GM23338 (cell line): ENCODE data around the gene AAMDC. TPM values are rescaled to one million over a fixed set of nuclear protein-coding genes. Genes with fewer than 3 reads are reported as not detected.

Experiments used
- ATAC-seq: fragments of 200-7000 bp; cut with Tn5 transposase; 3 replicates; pipeline ENCODE4 v1.9.1; 2020
- DNase-seq: peaks from one replicate; pipeline ENCODE4 v3.0.0-alpha.2; 2015; ENCODE audit warnings: low spot score
- H2AFZ ChIP-seq: fragments of 200-600 bp; sonication (generic); 2 replicates; pipeline ENCODE4 v1.8.0; 2016; ENCODE audit warnings: antibody characterized with exemption, mild to moderate bottlenecking, moderate library complexity
- H3F3A ChIP-seq: fragments of 200-600 bp; sonication (generic); replicated peaks from 2 replicates; pipeline ENCODE4 v1.8.0; 2017; ENCODE audit warnings: antibody characterized with exemption, mixed run types, low read depth
- H3K27ac ChIP-seq: fragments of 200-600 bp; sonication (generic); 2 replicates; pipeline ENCODE4 v1.6.1; 2016; ENCODE audit warnings: low read depth
- H3K27me3 ChIP-seq: fragments of 200-600 bp; sonication (generic); 2 replicates; pipeline ENCODE4 v1.8.0; 2016; ENCODE audit warnings: mild to moderate bottlenecking, mixed run types, moderate library complexity; ENCODE audit not compliant: insufficient read depth
- H3K36me3 ChIP-seq: fragments of 200-600 bp; sonication (generic); 2 replicates; pipeline ENCODE4 v1.8.0; 2016; ENCODE audit warnings: mild to moderate bottlenecking; ENCODE audit not compliant: insufficient read depth
- H3K4me1 ChIP-seq: fragments of 200-600 bp; sonication (generic); 2 replicates; pipeline ENCODE4 v1.8.0; 2016; ENCODE audit warnings: mild to moderate bottlenecking, moderate library complexity; ENCODE audit not compliant: insufficient read depth
- H3K4me2 ChIP-seq: fragments of 200-600 bp; sonication (generic); 2 replicates; pipeline ENCODE4 v1.7.1; 2017; ENCODE audit warnings: mixed run types
- H3K4me3 ChIP-seq: fragments of 200-600 bp; sonication (generic); 2 replicates; pipeline ENCODE4 v1.6.1; 2016; ENCODE audit warnings: mixed run types
- H3K79me2 ChIP-seq: fragments of 200-600 bp; sonication (generic); replicated peaks from 2 replicates; pipeline ENCODE4 v1.8.0; 2017; ENCODE audit warnings: mild to moderate bottlenecking; ENCODE audit not compliant: insufficient read depth
- H3K9me2 ChIP-seq: fragments of 200-600 bp; sonication (generic); 2 replicates; pipeline ENCODE4 v1.8.0; 2017; ENCODE audit not compliant: insufficient read depth
- H4K20me1 ChIP-seq: fragments of 200-600 bp; sonication (generic); replicated peaks from 2 replicates; pipeline ENCODE4 v1.8.0; 2017; ENCODE audit warnings: mild to moderate bottlenecking; ENCODE audit not compliant: insufficient read depth
- H3K27ac Mint-ChIP-seq: 2 replicates; pipeline ENCODE4 v1.8.0; 2020; ENCODE audit warnings: inconsistent platforms, mild to moderate bottlenecking, moderate library complexity, mixed read lengths
- H3K27me3 Mint-ChIP-seq: 3 replicates; pipeline ENCODE4 v1.8.0; 2022; ENCODE audit warnings: low read depth, mild to moderate bottlenecking, moderate library complexity, mixed read lengths, inconsistent platforms; ENCODE audit not compliant: insufficient read depth, poor library complexity
- H3K36me3 Mint-ChIP-seq: 3 replicates; pipeline ENCODE4 v1.8.0; 2021; ENCODE audit warnings: low read depth, mild to moderate bottlenecking, inconsistent platforms, moderate library complexity, mixed read lengths
- H3K4me1 Mint-ChIP-seq: 3 replicates; pipeline ENCODE4 v1.8.0; 2020; ENCODE audit warnings: mild to moderate bottlenecking, inconsistent platforms, mixed read lengths
- H3K4me3 Mint-ChIP-seq: 3 replicates; pipeline ENCODE4 v1.8.0; 2021; ENCODE audit warnings: moderate library complexity, mild to moderate bottlenecking, inconsistent platforms, mixed read lengths
- H3K9me3 Mint-ChIP-seq: 3 replicates; pipeline ENCODE4 v1.8.0; 2020; ENCODE audit warnings: moderate library complexity, mild to moderate bottlenecking, inconsistent platforms, mixed read lengths
- CREB1 ChIP-seq: fragments of 250-450 bp; sonication (Bioruptor Pico); IDR thresholded peaks from 2 replicates; pipeline ENCODE4 v1.5.0; 2020; ENCODE audit warnings: low read depth, mild to moderate bottlenecking, moderate library complexity
- EZH2 ChIP-seq: fragments of 200-600 bp; sonication (generic); IDR thresholded peaks from one replicate; pipeline ENCODE4 v1.8.0; 2017; ENCODE audit warnings: antibody characterized with exemption, mild to moderate bottlenecking, low read depth; ENCODE audit not compliant: unreplicated experiment
- EZH2phosphoT487 ChIP-seq: fragments of 200-600 bp; sonication (generic); IDR thresholded peaks from one replicate; pipeline ENCODE4 v1.8.1; 2018; ENCODE audit warnings: antibody characterized with exemption; ENCODE audit not compliant: unreplicated experiment
- JUNB ChIP-seq: IDR thresholded peaks from one replicate; pipeline ENCODE4 v1.6.1; 2016; ENCODE audit warnings: antibody characterized with exemption; ENCODE audit not compliant: unreplicated experiment
- NANOG ChIP-seq: IDR thresholded peaks from 2 replicates; pipeline ENCODE4 v1.6.1; 2016; ENCODE audit warnings: antibody characterized with exemption, borderline replicate concordance
- POLR2AphosphoS5 ChIP-seq: IDR thresholded peaks from 2 replicates; pipeline ENCODE4 v1.6.1; 2016; ENCODE audit warnings: antibody characterized with exemption, low read depth
- STAT1 ChIP-seq: IDR thresholded peaks from one replicate; pipeline ENCODE4 v1.6.1; 2016; ENCODE audit warnings: antibody characterized with exemption; ENCODE audit not compliant: unreplicated experiment
- ZNF114 ChIP-seq: fragments of 250-450 bp; sonication (Bioruptor Pico); IDR thresholded peaks from 2 replicates; pipeline ENCODE4 v1.5.0; 2020; ENCODE audit warnings: mild to moderate bottlenecking, moderate library complexity
- polyA plus RNA-seq: library from polyadenylated mRNA; unstranded; fragments of >200 nt; fragmentation: Nextera tagmentation; extraction: Ambion mirVana; gene quantifications from 2 replicates; pipeline ENCODE4 v1.2.1, GENCODE V29; 2016
- total RNA-seq: library from RNA; depleted of rRNA; stranded (reverse); fragments of >200 nt; shearing (Covaris generic); gene quantifications from 2 replicates; pipeline ENCODE4 v1.2.3, GENCODE V29; 2014
- TF ChIP-seq, protein P1 (sequence below): IDR thresholded peaks from one replicate; pipeline ENCODE4 v1.6.1; 2018; ENCODE audit warnings: antibody characterized with exemption; ENCODE audit not compliant: unreplicated experiment
- TF ChIP-seq, protein P2 (sequence below), 2 experiments: fragments of 200-600 bp in 1 of 2; sonication (generic) in 1 of 2; conservative IDR thresholded peaks; 2 replicates each; pipeline versions ENCODE4 v1.5.1 to v1.6.1; 2016 to 2017; ENCODE audit warnings: antibody characterized with exemption in 2 of 2, low read depth in 2 of 2, mild to moderate bottlenecking in 2 of 2, moderate library complexity in 1 of 2
- TF ChIP-seq, protein P3 (sequence below): IDR thresholded peaks from 2 replicates; pipeline ENCODE4 v1.6.1; 2016; ENCODE audit warnings: antibody characterized with exemption

AAMDC gene
- total and polyA plus RNA-seq, 2 experiments from 2014 or later = 5.3 to 50.2 TPM

DNA sequence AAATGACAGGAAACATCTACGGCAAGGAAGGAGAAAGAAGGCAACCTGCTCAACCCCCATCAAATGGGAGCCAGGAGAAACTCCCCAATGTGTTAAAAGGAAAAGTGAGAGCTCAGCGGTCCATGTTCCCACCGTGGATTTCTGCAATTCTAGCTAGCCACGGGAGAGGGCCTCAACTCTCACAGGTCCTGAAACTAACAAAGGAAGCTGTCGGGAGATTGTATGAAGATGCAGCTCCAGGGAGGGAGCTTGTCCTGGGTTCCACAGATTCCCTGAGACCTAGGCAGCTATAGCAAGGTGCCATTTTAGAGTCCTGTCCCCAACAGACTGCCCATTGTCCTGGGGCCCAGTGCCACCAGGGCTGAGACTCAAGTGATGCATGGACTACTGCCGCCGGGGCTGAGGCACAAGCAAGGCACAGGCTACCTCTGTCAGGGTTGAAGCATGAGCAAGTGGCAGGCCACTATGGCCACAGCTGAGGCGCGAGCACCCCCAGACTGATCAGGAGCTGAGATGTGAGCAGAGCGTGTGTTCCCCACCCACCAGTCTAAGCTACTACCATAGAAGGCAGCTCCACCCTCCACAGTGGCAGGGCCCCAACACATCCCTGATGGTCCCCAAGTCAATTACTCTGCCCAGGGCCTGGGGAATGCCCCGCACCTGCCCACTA lies 31.7 kb upstream of the AAMDC start (continued):
- TF ChIP-seq, protein P1, sequence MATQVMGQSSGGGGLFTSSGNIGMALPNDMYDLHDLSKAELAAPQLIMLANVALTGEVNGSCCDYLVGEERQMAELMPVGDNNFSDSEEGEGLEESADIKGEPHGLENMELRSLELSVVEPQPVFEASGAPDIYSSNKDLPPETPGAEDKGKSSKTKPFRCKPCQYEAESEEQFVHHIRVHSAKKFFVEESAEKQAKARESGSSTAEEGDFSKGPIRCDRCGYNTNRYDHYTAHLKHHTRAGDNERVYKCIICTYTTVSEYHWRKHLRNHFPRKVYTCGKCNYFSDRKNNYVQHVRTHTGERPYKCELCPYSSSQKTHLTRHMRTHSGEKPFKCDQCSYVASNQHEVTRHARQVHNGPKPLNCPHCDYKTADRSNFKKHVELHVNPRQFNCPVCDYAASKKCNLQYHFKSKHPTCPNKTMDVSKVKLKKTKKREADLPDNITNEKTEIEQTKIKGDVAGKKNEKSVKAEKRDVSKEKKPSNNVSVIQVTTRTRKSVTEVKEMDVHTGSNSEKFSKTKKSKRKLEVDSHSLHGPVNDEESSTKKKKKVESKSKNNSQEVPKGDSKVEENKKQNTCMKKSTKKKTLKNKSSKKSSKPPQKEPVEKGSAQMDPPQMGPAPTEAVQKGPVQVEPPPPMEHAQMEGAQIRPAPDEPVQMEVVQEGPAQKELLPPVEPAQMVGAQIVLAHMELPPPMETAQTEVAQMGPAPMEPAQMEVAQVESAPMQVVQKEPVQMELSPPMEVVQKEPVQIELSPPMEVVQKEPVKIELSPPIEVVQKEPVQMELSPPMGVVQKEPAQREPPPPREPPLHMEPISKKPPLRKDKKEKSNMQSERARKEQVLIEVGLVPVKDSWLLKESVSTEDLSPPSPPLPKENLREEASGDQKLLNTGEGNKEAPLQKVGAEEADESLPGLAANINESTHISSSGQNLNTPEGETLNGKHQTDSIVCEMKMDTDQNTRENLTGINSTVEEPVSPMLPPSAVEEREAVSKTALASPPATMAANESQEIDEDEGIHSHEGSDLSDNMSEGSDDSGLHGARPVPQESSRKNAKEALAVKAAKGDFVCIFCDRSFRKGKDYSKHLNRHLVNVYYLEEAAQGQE = no peak

DNA sequence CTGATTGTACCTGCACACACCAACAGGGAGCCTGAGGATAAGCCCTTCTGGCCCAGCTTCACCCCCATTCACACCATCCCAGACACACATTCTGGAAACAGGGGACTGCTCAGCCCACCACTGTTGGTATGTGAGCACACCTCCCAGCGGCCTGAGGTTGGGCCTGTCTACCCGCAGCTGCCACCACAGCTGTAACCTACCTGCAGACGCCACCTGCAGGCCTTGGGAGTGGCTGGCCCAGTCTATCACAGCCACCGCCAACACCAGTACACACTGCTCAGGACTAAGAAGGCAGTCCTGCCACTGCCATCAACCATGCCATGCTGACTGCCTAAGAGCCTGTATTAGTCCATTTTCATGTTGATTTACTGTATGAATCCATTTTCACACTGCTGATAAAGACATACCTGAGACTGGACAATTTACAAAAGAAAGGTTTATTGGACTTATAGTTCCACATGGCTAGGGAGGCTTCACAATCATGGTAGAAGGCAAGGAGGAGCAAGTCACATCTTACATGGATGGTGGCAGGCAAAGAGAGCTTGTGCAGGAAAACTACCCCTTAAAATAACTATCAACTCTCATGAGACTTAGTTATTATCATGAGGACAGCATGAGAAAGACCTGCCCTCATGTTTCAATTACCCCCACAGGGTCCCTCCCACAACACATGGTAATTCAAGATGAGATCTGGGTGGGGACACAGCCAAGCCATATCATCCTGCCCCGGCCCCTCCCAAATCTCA lies 31.0 kb upstream of the AAMDC start:
- H3K4me3 ChIP-seq = no peak overlapping the region
- H3K9me2 ChIP-seq = no peaks in the 10 kb centered on the region; the same call in 1 of the 2 replicates
- H4K20me1 ChIP-seq = peaks cover 28% of the 10 kb centered on the region
- H3K4me2 ChIP-seq = no peak overlapping the region
- no peaks in the 10 kb centered on the region for H3K27me3 ChIP-seq
- no peaks in the 10 kb centered on the region; the same call in 1 of the 2 replicates for H3F3A ChIP-seq
- no peak overlapping the region for H2AFZ ChIP-seq
- 0 out of 2 replicates have a peak, but pooled peaks cover 8% of the 10 kb centered on the region for H3K36me3 ChIP-seq
- no peak for TF ChIP-seq CREB1
- TF ChIP-seq, protein P2, sequence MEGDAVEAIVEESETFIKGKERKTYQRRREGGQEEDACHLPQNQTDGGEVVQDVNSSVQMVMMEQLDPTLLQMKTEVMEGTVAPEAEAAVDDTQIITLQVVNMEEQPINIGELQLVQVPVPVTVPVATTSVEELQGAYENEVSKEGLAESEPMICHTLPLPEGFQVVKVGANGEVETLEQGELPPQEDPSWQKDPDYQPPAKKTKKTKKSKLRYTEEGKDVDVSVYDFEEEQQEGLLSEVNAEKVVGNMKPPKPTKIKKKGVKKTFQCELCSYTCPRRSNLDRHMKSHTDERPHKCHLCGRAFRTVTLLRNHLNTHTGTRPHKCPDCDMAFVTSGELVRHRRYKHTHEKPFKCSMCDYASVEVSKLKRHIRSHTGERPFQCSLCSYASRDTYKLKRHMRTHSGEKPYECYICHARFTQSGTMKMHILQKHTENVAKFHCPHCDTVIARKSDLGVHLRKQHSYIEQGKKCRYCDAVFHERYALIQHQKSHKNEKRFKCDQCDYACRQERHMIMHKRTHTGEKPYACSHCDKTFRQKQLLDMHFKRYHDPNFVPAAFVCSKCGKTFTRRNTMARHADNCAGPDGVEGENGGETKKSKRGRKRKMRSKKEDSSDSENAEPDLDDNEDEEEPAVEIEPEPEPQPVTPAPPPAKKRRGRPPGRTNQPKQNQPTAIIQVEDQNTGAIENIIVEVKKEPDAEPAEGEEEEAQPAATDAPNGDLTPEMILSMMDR (conservative IDR thresholded peaks at IDR 0.05; ENCODE audit: low read depth in 2 of 2) = peak; percentile 45 to 65
- H3K36me3 Mint-ChIP-seq = peaks cover 58% of the 10 kb centered on the region
- no peak overlapping the region for H3K4me3 Mint-ChIP-seq
- peaks cover 38% of the 10 kb centered on the region for H3K9me3 Mint-ChIP-seq
- H3K79me2 ChIP-seq = peaks cover 100% of the 10 kb centered on the region
- H3K27ac ChIP-seq = no peak overlapping the region
- peaks cover 14% of the 10 kb centered on the region; the same call in 1 of the 2 replicates for H3K4me1 ChIP-seq
- DNase-seq (peak; percentile 58), ATAC-seq (peak; percentile 93)
- H3K27ac Mint-ChIP-seq = no peak overlapping the region
- H3K4me1 Mint-ChIP-seq = peaks cover 21% of the 10 kb centered on the region
- peaks cover 11% of the 10 kb centered on the region for H3K27me3 Mint-ChIP-seq

DNA sequence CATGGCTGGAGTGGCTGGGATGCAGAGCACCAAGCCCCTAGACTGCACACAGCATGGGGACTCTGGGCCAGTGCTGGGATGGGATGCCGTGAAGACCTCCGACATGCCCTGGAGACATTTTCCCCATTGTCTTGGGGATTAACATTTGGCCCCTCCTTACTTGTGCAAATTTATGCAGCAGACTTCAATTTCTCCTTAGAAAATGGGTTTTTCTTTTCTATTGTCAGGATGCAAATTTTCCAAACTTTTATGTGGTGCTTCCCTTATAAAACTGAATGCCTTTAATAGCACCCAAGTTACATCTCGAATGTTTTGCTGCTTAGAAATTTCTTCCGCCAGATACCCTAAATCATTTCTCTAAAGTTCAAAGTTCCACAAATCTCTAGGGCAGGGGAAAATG lies 29.6 kb upstream of the AAMDC start:
- Mint-ChIP-seq H3K9me3 (peaks cover 38% of the 10 kb centered on the region), H3K4me3 (no peak overlapping the region), H3K36me3 (peaks cover 58% of the 10 kb centered on the region), H3K4me1 (peaks cover 21% of the 10 kb centered on the region), H3K27me3 (peaks cover 11% of the 10 kb centered on the region), H3K27ac (no peak overlapping the region)
- no peaks in the 10 kb centered on the region; the same call in 1 of the 2 replicates for H3F3A ChIP-seq
- H3K79me2 ChIP-seq = peaks cover 100% of the 10 kb centered on the region
- no peak overlapping the region for H2AFZ ChIP-seq
- no peak overlapping the region for H3K27ac ChIP-seq
- ATAC-seq (no peak), DNase-seq (no peak)
- no peaks in the 10 kb centered on the region for H3K27me3 ChIP-seq
- H3K4me2 ChIP-seq = no peak overlapping the region
- H3K9me2 ChIP-seq = no peaks in the 10 kb centered on the region; the same call in 1 of the 2 replicates
- no peak overlapping the region for H3K4me3 ChIP-seq
- 0 out of 2 replicates have a peak, but pooled peaks cover 8% of the 10 kb centered on the region for H3K36me3 ChIP-seq
- H3K4me1 ChIP-seq = peaks cover 14% of the 10 kb centered on the region; the same call in 1 of the 2 replicates
- peaks cover 32% of the 10 kb centered on the region for H4K20me1 ChIP-seq
- TF ChIP-seq JUNB (no peak), EZH2phosphoT487 (no peak), ZNF114 (CRISPR knock-in tag) (no peak), POLR2AphosphoS5 (no peak), STAT1 (no peak), NANOG (no peak), EZH2 (no peak)
- TF ChIP-seq, protein P2 (conservative IDR thresholded peaks at IDR 0.05; ENCODE audit: low read depth in 2 of 2) = no peak
- TF ChIP-seq, protein P3, sequence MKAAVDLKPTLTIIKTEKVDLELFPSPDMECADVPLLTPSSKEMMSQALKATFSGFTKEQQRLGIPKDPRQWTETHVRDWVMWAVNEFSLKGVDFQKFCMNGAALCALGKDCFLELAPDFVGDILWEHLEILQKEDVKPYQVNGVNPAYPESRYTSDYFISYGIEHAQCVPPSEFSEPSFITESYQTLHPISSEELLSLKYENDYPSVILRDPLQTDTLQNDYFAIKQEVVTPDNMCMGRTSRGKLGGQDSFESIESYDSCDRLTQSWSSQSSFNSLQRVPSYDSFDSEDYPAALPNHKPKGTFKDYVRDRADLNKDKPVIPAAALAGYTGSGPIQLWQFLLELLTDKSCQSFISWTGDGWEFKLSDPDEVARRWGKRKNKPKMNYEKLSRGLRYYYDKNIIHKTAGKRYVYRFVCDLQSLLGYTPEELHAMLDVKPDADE = no peak
